HUDEP-2 (cell line): ENCODE measurements around the gene KLHL2.
"Not testable (repeated sequence)": the region's sequence is repeated elsewhere in the genome, so short reads cannot be mapped to it uniquely, and the experiment has no call there.

Experiments
- DNase-seq, 76 experiments: peaks; one replicate each; lab custom pipeline; 2025; ENCODE audit not compliant: unreplicated experiment in 76 of 76; lab: John Stamatoyannopoulos, UW

KLHL2 gene

DNA sequence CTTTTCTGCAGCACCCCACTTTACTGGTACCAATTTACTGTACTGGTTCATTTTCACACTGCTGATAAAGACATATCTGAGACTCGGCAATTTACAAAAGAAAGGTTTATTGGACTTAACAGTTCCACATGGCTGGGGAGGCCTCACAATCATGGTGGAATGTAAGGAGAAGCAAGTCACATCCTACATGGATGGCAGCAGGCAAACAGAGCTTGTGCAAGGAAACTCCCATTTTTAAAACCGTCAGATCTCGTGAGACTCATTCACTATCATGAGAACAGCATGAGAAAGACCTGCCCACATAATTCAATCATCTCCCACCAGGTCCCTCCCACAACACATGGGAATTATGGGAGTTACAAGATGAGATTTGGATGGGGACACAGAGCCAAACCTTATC lies 77.3 kb downstream of the KLHL2 start:
- not testable (repeated sequence) for DNase-seq

DNA sequence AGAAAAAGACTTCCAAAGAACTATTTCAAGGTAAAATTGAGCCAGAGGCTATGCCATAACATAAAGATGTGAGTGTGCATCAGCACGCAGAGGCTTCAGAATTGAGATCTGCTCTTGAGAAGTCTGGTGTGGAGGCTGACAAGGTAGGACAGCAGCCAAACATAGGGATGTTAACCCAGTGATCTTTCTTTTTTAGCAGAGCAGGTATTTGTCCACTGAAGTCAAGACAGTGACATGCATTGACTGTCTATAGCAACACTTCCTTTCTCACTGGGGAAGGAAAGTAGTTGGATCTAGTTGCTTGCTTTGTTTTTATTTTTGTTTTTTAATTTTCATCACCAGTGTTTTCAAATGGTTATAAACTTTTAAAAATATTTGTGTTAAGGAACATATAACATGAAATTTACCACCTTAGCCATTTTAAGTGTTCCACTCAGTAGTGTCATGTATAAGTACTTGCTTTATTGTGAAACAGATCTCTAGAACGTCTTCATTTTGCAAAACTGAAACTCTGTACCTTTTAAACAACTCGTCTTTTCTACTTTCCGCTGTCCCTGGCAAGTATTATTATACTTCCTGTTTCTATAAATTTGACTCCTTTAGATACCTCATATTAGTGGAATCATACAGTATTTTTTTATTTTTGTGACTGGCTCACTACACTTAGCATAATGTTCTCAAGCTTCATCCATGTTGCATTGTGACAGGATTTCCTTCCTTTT lies 79.4 kb downstream of the KLHL2 start:
- DNase-seq, result not testable (repeated sequence)

DNA sequence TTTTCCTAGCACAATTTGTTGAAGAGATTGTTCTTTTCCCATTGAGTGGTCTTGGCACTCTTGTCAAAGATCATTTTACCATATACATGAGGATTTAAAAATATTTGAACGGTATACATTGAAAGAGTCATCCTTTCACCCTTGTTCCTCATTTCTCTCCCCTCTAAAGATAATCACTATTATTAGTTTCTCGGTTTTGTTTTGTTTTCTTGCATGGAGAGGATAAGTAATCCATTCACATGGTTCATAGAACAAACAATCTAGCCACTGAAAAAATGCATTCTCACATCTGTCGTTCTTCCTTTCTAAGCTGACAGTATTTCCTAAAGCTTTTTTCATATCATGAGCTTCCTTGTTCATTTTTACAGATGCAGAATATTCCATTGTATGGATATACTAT lies 80.9 kb downstream of the KLHL2 start:
- no peak for DNase-seq

DNA sequence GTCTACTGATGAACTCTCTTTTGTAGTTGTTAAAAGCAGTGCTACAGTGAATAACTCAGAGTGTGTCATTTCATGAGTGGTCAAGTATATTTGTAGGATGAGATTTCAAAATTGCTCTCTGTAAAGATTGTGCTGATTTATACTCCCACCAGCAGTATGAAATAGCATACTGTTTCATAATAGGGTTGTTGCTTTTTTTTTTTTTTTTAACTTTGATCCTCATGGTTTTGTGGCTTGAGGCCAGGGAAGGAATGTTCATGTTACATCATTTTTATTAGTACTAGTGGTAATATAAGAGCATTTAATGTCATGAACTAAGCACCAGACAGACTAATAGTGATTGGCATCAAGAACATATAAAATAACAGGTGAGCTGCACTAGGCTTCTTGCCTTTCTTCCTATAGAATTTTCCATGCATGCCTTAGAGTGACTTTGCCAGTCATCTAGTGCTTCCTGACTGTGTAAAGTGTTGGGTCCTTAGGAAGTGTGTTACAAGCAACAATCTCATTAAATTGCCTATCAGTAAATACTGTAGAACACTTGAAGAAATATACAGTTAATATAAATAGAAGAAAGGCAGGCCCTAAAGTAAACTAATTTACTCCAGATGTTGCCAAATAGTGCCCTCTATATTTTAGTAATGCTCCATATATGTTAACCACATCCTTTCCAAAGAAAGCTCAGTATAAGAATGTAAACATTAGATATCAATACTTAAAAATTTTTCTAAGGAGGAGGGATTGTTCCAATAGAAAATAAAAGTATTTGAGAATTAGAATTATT lies 81.5 kb downstream of the KLHL2 start:
- no peak for DNase-seq

DNA sequence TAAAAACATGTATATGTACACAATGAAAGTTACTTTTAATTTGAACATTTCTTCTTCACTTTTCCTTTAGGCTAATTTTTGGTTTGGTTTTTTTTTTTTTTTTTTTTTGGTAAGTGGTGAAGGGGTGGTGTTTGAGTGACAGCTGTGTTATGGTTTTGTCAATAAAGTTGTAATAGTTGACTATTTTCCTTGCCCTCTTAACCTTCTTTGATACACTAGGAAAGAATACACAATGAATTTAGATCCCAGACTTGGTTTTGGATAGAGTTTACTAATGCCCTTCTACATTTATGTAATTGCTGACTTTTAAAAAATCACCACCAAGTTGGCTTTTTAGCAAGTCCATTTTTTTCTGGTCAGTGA lies 82.0 kb downstream of the KLHL2 start:
- DNase-seq, result no peak

DNA sequence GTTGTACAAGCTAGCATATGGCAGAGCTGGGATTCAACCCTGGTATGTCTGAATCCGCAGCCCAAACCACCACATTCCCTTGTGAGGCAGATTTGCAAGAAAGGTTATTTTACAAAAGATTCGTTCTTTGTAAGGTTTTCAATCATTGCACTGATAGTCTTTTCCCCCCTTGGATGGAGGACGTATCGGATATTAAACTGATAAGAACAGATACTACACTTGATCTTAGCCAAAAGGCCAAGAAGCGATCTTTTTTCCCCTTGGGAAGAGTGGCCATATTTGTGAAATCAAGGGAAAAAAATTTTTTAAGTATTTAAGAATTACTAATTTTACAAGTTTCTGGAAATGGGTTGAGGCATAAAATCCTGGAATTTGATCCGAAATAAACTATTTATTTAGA lies 85.7 kb downstream of the KLHL2 start:
- no peak for DNase-seq

DNA sequence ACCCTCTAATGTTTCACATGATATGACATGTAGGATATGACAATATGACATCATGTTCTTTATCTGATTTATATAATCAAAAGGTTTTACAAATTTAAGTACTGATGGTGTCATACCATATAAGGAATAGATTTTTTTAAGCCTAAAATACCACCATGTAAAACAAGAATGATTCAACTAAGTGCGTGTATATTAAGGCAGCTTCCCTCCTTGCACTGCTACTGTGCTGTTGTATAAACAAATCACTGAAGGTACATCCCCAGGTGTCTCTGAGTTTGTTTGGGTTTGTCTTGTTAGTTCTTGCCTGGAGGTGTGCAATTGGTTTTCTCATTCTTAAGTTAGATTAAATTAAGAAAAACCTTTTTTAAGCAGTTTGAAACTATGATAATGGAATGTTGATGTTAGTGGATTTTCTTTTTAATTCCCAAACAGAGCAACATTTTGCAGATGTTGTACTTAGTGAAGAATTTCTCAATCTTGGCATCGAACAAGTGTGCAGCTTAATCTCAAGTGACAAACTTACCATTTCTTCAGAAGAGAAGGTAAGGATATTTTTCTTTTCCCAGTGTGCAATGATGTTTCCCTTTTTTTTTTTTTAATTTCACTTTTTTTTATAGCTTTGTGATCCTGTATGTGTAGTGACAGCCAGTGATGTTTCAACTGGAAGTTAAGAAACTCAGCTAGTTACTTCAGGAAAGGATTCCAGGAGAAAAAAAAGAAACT lies 86.7 kb downstream of the KLHL2 start:
- DNase-seq, result no peak

DNA sequence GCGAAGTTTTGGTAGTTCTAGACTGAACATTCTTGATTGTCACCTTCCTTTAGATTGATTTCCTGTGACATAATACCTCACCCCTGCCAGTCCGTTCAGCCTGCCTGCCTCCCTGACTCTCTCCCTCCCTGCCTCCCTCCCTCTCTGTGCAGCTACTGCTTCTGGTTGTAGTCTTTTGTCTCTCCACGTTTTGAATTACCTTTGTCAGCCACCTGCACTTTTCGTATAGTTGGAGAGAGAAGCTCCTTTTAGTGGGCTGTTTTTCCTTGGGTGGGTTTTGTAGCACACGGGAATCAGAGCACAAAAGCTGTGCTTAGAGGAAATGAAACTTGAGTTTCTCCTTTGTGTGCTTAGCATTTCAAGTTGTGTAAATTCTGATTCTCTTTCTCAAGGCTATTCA lies 87.5 kb downstream of the KLHL2 start:
- DNase-seq, result no peak

DNA sequence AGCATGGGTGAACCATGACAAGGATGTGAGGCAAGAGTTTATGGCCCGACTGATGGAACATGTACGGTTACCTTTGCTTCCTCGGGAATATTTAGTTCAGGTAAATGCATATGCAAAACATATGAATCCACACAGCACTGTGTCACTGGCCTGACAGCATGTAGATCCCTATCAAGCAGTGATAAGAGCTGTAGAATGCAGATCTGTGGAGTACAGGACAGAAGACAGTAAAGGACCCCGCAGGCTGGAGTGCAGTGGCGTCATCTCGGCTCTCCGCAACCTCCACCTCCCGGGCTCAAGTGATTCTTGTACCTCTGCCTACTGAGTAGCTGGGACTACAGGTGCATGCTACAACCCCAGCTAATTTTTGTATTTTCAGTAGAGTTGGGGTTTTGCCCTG lies 90.3 kb downstream of the KLHL2 start:
- no peak for DNase-seq

DNA sequence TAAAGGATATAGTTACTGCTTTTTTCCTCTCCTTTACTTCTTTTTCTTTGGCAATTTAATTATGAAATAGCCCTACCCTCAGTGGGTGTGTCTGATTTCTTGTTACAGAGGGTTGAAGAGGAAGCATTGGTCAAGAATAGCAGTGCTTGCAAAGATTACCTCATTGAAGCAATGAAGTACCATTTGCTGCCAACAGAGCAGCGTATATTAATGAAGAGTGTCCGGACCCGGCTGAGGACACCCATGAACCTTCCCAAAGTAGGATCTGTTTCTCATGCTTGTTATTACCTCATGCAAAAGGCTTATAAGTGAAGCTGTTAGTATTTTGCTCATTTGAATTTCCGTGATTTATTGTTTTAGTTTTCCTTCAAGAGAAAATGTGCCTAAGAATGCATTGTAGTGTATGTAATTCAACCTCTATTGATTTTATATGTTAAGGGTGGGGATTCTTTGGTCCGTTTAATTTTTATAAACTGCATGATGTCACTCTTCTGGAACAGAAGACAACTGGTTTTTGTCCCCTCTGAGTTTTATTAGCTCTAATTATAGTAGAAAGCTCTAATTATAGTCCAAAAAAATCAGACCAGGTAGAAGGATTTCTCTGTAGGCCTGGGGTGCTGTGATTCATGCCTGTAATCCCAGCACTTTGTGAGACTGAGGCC lies 92.2 kb downstream of the KLHL2 start:
- no peak for DNase-seq

DNA sequence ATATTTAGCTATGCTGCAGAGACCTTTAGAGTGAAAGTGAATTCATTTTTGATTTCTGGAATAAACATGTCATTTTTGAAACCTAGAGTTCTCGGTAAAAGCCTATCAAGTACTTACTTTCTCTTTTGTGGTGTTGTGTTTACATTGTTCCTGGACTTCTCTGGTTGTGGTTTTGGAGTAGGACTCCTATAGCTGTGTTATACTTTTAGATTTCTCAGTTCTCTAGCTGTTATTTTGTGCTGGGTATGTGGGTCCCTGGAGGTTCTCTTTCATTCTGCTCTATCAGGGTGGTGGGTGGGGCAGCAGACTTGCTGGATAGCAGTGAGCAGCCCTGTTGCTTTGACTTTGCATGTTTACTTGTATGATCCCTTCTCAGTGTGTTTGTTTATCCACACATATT lies 94.5 kb downstream of the KLHL2 start:
- DNase-seq, result peak in 8 of 76 experiments; percentile 0 to 6 (median 2)

DNA sequence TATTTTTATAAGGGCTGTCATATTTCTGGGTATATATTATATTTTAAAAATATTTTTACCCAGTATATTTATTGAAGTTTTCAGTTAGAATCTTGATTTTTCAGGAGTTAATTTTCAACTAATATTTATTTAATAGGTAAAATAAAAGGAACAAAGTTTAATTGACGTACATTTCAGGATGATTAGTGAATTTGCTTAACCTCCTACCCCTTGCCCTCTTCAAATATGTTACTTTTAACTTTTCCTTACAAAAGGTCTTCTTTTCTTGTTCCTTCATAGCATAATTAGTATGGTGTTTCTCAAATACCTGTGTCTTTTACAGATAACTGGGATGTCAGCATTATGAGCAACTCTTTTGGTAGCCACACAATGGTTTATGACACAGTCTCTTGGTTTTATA lies 95.3 kb downstream of the KLHL2 start:
- DNase-seq, result no peak

DNA sequence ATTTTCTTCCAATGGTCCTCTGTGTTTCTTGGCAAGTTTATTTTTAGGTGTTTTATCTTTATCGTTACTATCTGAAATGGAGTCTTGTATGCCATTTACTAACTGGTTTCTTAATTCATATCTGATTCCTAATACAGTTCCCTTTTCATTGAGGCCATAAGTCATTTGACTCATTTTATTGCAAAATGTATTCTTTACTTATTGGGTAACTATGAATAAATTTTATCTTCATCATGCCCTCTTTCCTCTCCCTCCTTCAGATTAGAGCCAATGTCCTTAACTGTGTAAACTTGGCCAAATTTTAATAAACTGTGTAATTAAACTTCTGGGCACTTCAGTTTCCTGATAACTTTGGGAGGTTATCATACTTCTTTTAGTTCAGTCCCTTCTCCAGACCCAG lies 100.8 kb downstream of the KLHL2 start:
- DNase-seq, result no peak

DNA sequence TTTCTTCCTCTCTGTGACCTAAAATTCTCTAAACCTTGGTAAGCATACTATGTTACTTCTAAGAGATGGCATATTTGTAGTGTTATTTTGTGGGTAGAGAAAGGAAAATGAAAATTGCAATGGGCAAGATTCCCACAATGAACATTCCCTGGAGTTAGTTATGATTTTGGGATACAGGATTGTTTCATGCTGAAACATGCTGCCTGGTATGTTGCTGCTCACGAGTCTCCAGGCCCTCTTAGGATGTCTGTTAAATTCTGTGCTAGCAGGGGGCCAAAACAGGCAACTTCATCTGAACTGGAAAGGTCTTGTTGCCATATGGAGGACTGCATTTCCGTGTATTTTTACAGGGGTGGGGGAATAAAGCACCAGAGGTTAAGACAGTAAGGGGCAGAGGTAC lies 101.2 kb downstream of the KLHL2 start:
- DNase-seq, result no peak

DNA sequence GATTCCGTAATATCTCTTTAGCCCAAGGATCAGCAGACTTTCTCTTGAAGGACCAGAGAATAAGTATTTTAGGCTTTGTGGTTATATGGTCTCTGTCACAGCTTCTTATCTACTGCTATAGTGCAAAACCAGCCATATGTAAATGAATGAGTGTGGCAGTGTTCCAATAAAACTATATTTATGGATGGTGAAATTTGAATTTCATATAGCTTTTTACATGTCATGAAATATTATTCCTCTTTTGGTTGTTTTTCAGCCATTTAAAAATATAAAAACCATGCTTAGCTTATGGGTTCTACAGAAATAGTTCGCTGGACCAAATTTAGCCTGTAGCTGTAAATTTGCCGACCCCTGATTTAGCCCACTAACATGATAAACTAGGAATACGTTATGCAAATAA lies 102.1 kb downstream of the KLHL2 start:
- DNase-seq, result no peak

DNA sequence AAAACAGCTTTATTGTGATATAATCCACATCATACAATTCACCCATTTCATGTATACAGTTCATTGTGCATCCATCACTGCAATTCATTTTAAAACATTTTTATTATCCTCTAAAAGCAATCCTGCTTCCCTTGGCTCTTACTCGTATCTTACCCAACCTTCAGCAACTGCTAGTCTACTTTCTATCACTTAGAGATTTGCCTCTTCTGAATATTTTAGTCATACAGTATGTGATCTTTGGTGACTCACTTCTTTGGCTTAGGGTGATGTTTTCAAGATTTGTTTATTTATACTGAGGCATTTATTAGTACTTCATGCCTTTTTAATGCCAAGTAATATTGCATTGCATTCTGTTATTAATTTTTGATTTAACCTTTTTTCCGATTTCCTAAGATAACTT lies 105.1 kb downstream of the KLHL2 start:
- DNase-seq, result no peak

DNA sequence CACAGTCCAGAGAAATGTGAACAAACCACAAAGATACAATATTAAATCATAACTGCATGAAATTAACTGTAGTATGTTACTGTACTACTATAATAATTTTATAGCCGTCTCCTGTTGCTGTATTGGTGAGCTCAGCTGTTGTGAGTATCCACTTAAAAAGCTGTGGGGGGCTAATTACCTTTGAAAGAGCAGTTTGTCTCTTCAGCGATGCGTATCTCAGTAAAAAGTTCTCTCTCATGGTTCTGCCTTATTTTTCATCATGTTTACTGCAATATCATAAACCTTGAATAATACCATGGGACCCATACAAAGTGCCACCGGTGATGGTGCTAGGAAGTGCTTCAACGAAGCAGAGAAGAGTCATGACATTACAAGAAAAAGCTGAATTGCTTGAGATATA lies 111.7 kb downstream of the KLHL2 start:
- no peak for DNase-seq

DNA sequence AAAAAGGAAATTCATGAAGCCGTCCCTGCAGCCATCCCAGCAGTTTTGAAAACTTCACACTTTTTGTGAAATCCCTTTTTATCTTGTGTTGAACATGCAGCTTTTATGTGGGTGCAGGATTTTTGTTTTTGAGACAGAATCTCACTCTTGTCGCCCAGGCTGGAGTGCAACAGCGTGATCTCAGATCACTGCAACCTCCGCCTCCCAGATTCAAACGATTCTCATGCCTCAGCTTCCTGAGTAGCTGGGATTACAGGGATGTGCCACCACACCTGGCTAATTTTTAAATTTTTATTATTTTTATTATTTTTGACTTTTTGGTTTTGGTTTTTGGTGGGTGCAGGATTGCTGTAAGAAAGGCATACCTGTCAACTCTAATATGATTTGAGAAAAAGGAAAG lies 112.1 kb downstream of the KLHL2 start:
- no peak for DNase-seq

DNA sequence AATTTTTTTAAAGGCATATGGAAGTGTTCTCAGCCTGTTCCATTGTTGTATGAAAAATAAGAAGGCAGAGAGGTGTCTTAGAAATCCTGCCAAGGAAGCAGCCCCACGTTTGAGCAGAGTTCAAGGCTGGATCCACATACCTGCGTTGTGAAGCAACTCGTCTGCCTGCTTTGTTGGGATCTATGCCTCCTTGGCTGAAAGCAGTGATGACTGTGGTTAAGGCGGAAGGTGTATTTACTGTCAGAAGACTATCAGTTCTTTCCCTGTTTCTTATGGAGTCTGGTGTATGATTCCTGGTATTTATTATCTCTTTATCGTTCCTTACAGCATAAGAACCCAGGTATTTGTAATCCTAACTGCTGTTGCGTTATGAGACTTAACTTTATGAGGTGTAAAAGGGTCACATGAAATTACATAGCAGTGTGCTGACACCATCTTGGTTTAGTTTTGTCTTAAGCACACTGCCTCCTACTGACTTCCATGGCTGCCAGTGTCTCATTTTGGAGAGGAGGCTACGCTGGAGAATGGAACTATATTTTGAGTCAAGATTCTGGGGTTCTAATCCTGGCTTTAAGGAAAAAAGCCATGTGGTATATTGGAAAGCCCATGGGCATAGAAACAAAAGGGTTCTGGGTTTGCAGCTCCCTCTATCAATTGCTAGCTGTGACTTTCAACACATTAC lies 117.0 kb downstream of the KLHL2 start:
- DNase-seq, result no peak

DNA sequence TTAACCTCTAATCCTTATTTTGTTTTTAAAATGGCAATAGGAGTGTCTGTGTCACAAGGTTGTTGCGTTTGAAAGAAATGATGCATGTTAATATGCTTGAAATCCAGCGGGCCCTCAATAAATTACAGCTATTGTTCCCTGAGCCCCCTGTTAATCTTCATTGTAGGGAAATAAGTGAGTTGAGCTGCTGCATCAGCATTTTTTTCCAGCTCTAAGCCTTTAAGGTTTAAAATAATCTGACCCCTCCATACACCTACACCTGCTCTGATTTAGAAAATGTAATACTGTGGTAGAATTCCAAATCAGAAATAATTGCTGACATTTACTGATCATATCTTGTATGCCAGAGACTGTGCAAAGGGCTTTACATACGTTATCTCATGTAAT lies 117.5 kb downstream of the KLHL2 start:
- no peak for DNase-seq
